H9 (cell line): ENCODE data around the gene GBP7. TPM values are rescaled to one million over a fixed set of nuclear protein-coding genes. Genes with fewer than 3 reads are reported as not detected.
"Not testable (repeated sequence)": the region's sequence is repeated elsewhere in the genome, so short reads cannot be mapped to it uniquely, and the experiment has no call there.

Source experiments
- DNase-seq: peaks from one replicate; pipeline ENCODE4 v3.0.0-alpha.2; 2017
- H2AFZ ChIP-seq: one replicate; pipeline ENCODE4 v1.6.1; 2013; ENCODE audit warnings: mild to moderate bottlenecking, low read length, control low read depth, moderate library complexity
- H2AK5ac ChIP-seq: 2 replicates; pipeline ENCODE4 v1.6.1; 2013; ENCODE audit warnings: low read length, control low read depth, mixed read lengths; ENCODE audit not compliant: insufficient read length
- H2BK120ac ChIP-seq: one replicate; pipeline ENCODE4 v1.6.1; 2013; ENCODE audit warnings: low read depth, mild to moderate bottlenecking, low read length, control low read depth, inconsistent platforms; ENCODE audit not compliant: poor library complexity, severe bottlenecking
- H2BK12ac ChIP-seq: 2 replicates; pipeline ENCODE4 v1.6.1; 2013; ENCODE audit warnings: low read length, control low read depth, mixed read lengths, low read depth; ENCODE audit not compliant: insufficient read length
- H2BK15ac ChIP-seq: 2 replicates; pipeline ENCODE4 v1.6.1; 2013; ENCODE audit warnings: low read depth, low read length, control low read depth
- H2BK20ac ChIP-seq: one replicate; pipeline ENCODE4 v1.6.1; 2013; ENCODE audit warnings: low read depth, mild to moderate bottlenecking, low read length, control low read depth, inconsistent platforms; ENCODE audit not compliant: poor library complexity, severe bottlenecking
- H2BK5ac ChIP-seq: 2 replicates; pipeline ENCODE4 v1.6.1; 2013; ENCODE audit warnings: low read length, control low read depth, mixed read lengths; ENCODE audit not compliant: insufficient read length
- H3K14ac ChIP-seq: 2 replicates; pipeline ENCODE4 v1.6.1; 2013; ENCODE audit warnings: low read length, control low read depth; ENCODE audit not compliant: insufficient read depth
- H3K18ac ChIP-seq: 2 replicates; pipeline ENCODE4 v1.6.1; 2013; ENCODE audit warnings: low read depth, mild to moderate bottlenecking, mixed read lengths, low read length, control low read depth; ENCODE audit not compliant: insufficient read length
- H3K23ac ChIP-seq: 2 replicates; pipeline ENCODE4 v1.6.1; 2013; ENCODE audit warnings: low read length, control low read depth, mixed read lengths, low read depth; ENCODE audit not compliant: insufficient read length
- H3K23me2 ChIP-seq: 2 replicates; pipeline ENCODE4 v1.6.1; 2013; ENCODE audit warnings: low read depth, mild to moderate bottlenecking, mixed read lengths, low read length, control low read depth; ENCODE audit not compliant: insufficient read length, poor library complexity, severe bottlenecking
- H3K27ac ChIP-seq: 2 replicates; pipeline ENCODE4 v1.5.1; 2013; ENCODE audit warnings: low read length, control low read depth, mixed read lengths, low read depth; ENCODE audit not compliant: insufficient read length
- H3K27me3 ChIP-seq: 2 replicates; pipeline ENCODE4 v1.6.1; 2013; ENCODE audit warnings: low read length, control low read depth, inconsistent platforms; ENCODE audit not compliant: insufficient read depth
- H3K4ac ChIP-seq: 2 replicates; pipeline ENCODE4 v1.6.1; 2013; ENCODE audit warnings: low read depth, mild to moderate bottlenecking, control low read depth, inconsistent platforms, low read length, moderate library complexity
- H3K4me1 ChIP-seq: 2 replicates; pipeline ENCODE4 v1.6.1; 2013; ENCODE audit warnings: low read length, control low read depth, inconsistent platforms; ENCODE audit not compliant: insufficient read depth
- H3K4me2 ChIP-seq: 2 replicates; pipeline ENCODE4 v1.6.1; 2013; ENCODE audit warnings: low read length, control low read depth, mixed read lengths; ENCODE audit not compliant: insufficient read length, insufficient read depth
- H3K56ac ChIP-seq: 2 replicates; pipeline ENCODE4 v1.6.1; 2013; ENCODE audit warnings: low read depth, mild to moderate bottlenecking, mixed read lengths, low read length, control low read depth; ENCODE audit not compliant: insufficient read length
- H3K79me1 ChIP-seq: 2 replicates; pipeline ENCODE4 v1.6.1; 2013; ENCODE audit warnings: low read depth, mild to moderate bottlenecking, moderate library complexity, low read length, control low read depth, inconsistent platforms; ENCODE audit not compliant: insufficient read depth, poor library complexity, severe bottlenecking
- H3K79me2 ChIP-seq: 2 replicates; pipeline ENCODE4 v1.6.1; 2013; ENCODE audit warnings: low read length, control low read depth, inconsistent platforms; ENCODE audit not compliant: insufficient read depth
- H3K9ac ChIP-seq: 2 replicates; pipeline ENCODE4 v1.6.1; 2013; ENCODE audit warnings: low read length, control low read depth, mixed read lengths; ENCODE audit not compliant: insufficient read length; ENCODE audit errors: extremely low read depth
- H3K9me3 ChIP-seq: one replicate; pipeline ENCODE4 v1.6.1; 2013; ENCODE audit warnings: low read depth, low read length, inconsistent platforms; ENCODE audit not compliant: control insufficient read depth
- H3T11ph ChIP-seq: one replicate; pipeline ENCODE4 v1.6.1; 2013; ENCODE audit warnings: mild to moderate bottlenecking, low read length, control low read depth, inconsistent platforms
- H4K20me1 ChIP-seq: one replicate; pipeline ENCODE4 v1.6.1; 2013; ENCODE audit not compliant: control insufficient read depth, insufficient read length, insufficient read depth
- H4K5ac ChIP-seq: 2 replicates; pipeline ENCODE4 v1.6.1; 2013; ENCODE audit warnings: low read depth, mild to moderate bottlenecking, mixed read lengths, low read length, control low read depth; ENCODE audit not compliant: insufficient read length
- H4K8ac ChIP-seq: replicated peaks from 2 replicates; pipeline ENCODE4 v1.6.1; 2013; ENCODE audit warnings: low read length, control low read depth, mixed read lengths, low read depth; ENCODE audit not compliant: insufficient read length
- H4K91ac ChIP-seq: 2 replicates; pipeline ENCODE4 v1.6.1; 2013; ENCODE audit warnings: low read depth, mild to moderate bottlenecking, moderate library complexity, mixed read lengths, low read length, control low read depth; ENCODE audit not compliant: insufficient read length
- H3K27ac Mint-ChIP-seq, 3 experiments: 2 replicates in 2 of 3; 3 replicates in 1 of 3; pipeline ENCODE4 v1.8.0; 2020 to 2021; ENCODE audit warnings: mixed read lengths in 3 of 3, mild to moderate bottlenecking in 1 of 3, moderate library complexity in 1 of 3
- H3K27me3 Mint-ChIP-seq: 2 replicates; pipeline ENCODE4 v1.8.0; 2021; ENCODE audit warnings: low read depth, mild to moderate bottlenecking, moderate library complexity, mixed read lengths
- H3K36me3 Mint-ChIP-seq, 3 experiments: 2 replicates in 2 of 3; 3 replicates in 1 of 3; pipeline ENCODE4 v1.8.0; 2020 to 2021; ENCODE audit warnings: low read depth in 3 of 3, mixed read lengths in 3 of 3; ENCODE audit not compliant: insufficient read depth in 1 of 3
- H3K4me1 Mint-ChIP-seq, 2 experiments: 2 replicates each; pipeline ENCODE4 v1.8.0; 2020; ENCODE audit warnings: mixed read lengths in 2 of 2
- H3K4me3 Mint-ChIP-seq, 2 experiments: 2 replicates in 1 of 2; 3 replicates in 1 of 2; pipeline ENCODE4 v1.8.0; 2020 to 2021; ENCODE audit warnings: mild to moderate bottlenecking in 2 of 2, mixed read lengths in 2 of 2, moderate library complexity in 1 of 2
- H3K9me3 Mint-ChIP-seq, 2 experiments: 2 replicates in 1 of 2; 3 replicates in 1 of 2; pipeline ENCODE4 v1.8.0; 2020; ENCODE audit warnings: mild to moderate bottlenecking in 2 of 2, mixed read lengths in 2 of 2, moderate library complexity in 1 of 2
- WGBS: extraction: QIAGEN DNeasy Blood & Tissue Kit; methylation state at CpG from one replicate; pipeline ENCODE4 v1.1.7; 2013; ENCODE audit warnings: missing lambda C conversion rate, low lambda C conversion rate, mixed read lengths; ENCODE audit not compliant: insufficient read length; ENCODE audit errors: extremely low coverage; 5-methylcytosine and 5-hydroxymethylcytosine counted together
- total RNA-seq: library from RNA; stranded (reverse); gene quantifications from 2 replicates; pipeline ENCODE4 v1.2.1, GENCODE V29; 2021

The GBP7 gene
- total RNA-seq, 1 experiment from 2014 or later, result not detected

GRCh38 chr1:89126602-89127565 lies 48.9 kb downstream of the GBP7 start:
- H3K9me3 Mint-ChIP-seq, H3K23ac ChIP-seq, H3K56ac ChIP-seq, H4K91ac ChIP-seq, H2BK12ac ChIP-seq, H3K9ac ChIP-seq, H3K4me1 Mint-ChIP-seq, H3K4me3 Mint-ChIP-seq, H3K27me3 ChIP-seq, H2BK120ac ChIP-seq, H2BK20ac ChIP-seq, H2BK15ac ChIP-seq, H3K4me2 ChIP-seq, H3K79me2 ChIP-seq, H4K8ac ChIP-seq, H3K36me3 Mint-ChIP-seq, H3K9me3 ChIP-seq, H3T11ph ChIP-seq, H3K4ac ChIP-seq, H3K27me3 Mint-ChIP-seq, H3K79me1 ChIP-seq, H2BK5ac ChIP-seq, H3K18ac ChIP-seq, H3K14ac ChIP-seq, H3K4me1 ChIP-seq, H2AFZ ChIP-seq, H4K5ac ChIP-seq, H2AK5ac ChIP-seq, DNase-seq, H3K27ac ChIP-seq, H3K23me2 ChIP-seq, H4K20me1 ChIP-seq: not testable (repeated sequence)
- WGBS, result no CpG with 5 or more reads among the region's 23 CpGs
- H3K27ac Mint-ChIP-seq, result peak overlapping the region in 2 of 3 experiments; percentile 49 to 74; a peak in 3 of 7 replicates
